Measurements from ENCODE around the gene KCNK5. TPM values are rescaled to one million over a fixed set of nuclear protein-coding genes. Genes with fewer than 3 reads are reported as not detected.

Gene KCNK5
- total and polyA plus RNA-seq, 9 of the 15 experiments (the other 6 are each of a cell fraction or from before 2014, with no cell fraction given): 1.5 to 45.8 (median 25.8) TPM

GRCh38 chr6:39228111-39228971, 934 bp downstream of the KCNK5 start (continued):
- TF ChIP-seq TEAD4 (IDR thresholded peaks at IDR 0.05; ENCODE audit: low read length) (peak; percentile 68), TEAD4 (CRISPR knock-in tag; IDR thresholded peaks at IDR 0.05; ENCODE audit: borderline replicate concordance) (no peak), NUFIP1 (IDR thresholded peaks at IDR 0.05; ENCODE audit: partially characterized antibody) (no peak), CGGBP1 (CRISPR knock-in tag; IDR thresholded peaks at IDR 0.05) (no peak), NFE2L1 (tag; IDR thresholded peaks at IDR 0.05; ENCODE audit: borderline replicate concordance, low read depth) (no peak), ZBTB11 (CRISPR knock-in tag; IDR thresholded peaks at IDR 0.05) (no peak), STAT5A (IDR thresholded peaks at IDR 0.05; ENCODE audit: borderline replicate concordance, low read length) (0 out of 2 replicates have a peak, but pooled peaks have one; percentile 15), ZNF444 (CRISPR knock-in tag; IDR thresholded peaks at IDR 0.05) (no peak), KLF6 (CRISPR knock-in tag; IDR thresholded peaks at IDR 0.05; ENCODE audit: borderline replicate concordance) (no peak), ZNF280A (IDR thresholded peaks at IDR 0.05; ENCODE audit: low read depth, partially characterized antibody) (no peak), CREB3L1 (IDR thresholded peaks at IDR 0.05; ENCODE audit: borderline replicate concordance, low read depth) (no peak), SMARCA5 (IDR thresholded peaks at IDR 0.05) (no peak), PCBP2 (IDR thresholded peaks at IDR 0.05; ENCODE audit: low read depth, low read length, poor library complexity, severe bottlenecking) (no peak), NRF1 (conservative IDR thresholded peaks at IDR 0.05 in 1 of 2, IDR thresholded peaks at IDR 0.05 in 1 of 2) (no peak), ZNF511 (CRISPR knock-in tag; IDR thresholded peaks at IDR 0.05) (no peak; the same call in 1 of the 2 replicates), NEUROD1 (IDR thresholded peaks at IDR 0.05; ENCODE audit: borderline replicate concordance, low read depth, low read length, partially characterized antibody) (peak; percentile 14), SMAD1 (IDR thresholded peaks at IDR 0.05; ENCODE audit: low read depth, low read length, partially characterized antibody) (no peak), ZSCAN29 (IDR thresholded peaks at IDR 0.05) (peak; percentile 63; the same call in 1 of the 2 replicates)
